ENCODE measurements around the gene ENKUR.
"Not testable (repeated sequence)": the region's sequence is repeated elsewhere in the genome, so short reads cannot be mapped to it uniquely, and the experiment has no call there.

Gene ENKUR

DNA sequence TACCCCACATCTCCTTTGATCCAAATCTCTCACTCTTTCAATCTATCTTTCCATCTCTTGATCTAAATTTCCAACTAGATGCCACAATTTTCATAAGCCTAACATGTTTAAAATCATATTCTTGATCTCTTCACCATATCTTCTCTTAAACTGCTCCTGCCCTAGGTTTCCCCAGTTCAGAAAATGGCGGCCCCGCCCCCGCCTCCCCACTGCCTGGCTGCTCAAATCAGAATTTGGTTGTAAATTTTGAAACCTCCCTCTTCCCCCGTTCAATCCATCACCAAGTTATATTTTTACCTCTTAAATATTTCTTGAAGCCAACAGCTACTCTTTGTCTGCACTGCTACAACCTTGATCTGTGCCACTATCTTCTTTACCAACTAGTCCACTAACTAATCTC lies 36.3 kb downstream of the ENKUR start:
- H3K27me3 ChIP-seq (ENCODE audit: insufficient read depth, low read length) = no peaks in the 10 kb centered on the region
- H2AFZ ChIP-seq (ENCODE audit: low read length, unreplicated experiment) = no peak overlapping the region
- H3K79me2 ChIP-seq (ENCODE audit: control insufficient read depth, insufficient read depth, low read length, unreplicated experiment) = no peaks in the 10 kb centered on the region
- H3K4me1 ChIP-seq (ENCODE audit: control insufficient read depth, insufficient read depth, low read length, unreplicated experiment) = peaks cover 4% of the 10 kb centered on the region
- no peaks in the 10 kb centered on the region for H3K36me3 ChIP-seq (ENCODE audit: insufficient read depth, low read length)
- H3K27ac ChIP-seq (ENCODE audit: low read depth, low read length) = no peak overlapping the region
- H3K4me3 ChIP-seq (ENCODE audit: low read depth, low read length) = no peak overlapping the region

GRCh38 chr10:24974976-24975375 lies 41.0 kb downstream of the ENKUR start:
- Histone ChIP-seq H3K4me3 (ENCODE audit: low read depth, low read length) (no peak overlapping the region), H3K36me3 (ENCODE audit: insufficient read depth, low read length) (no peaks in the 10 kb centered on the region), H3K79me2 (ENCODE audit: control insufficient read depth, insufficient read depth, low read length, unreplicated experiment) (no peaks in the 10 kb centered on the region), H2AFZ (ENCODE audit: low read length, unreplicated experiment) (peak overlapping the region; percentile 47), H3K27me3 (ENCODE audit: insufficient read depth, low read length) (no peaks in the 10 kb centered on the region), H3K4me1 (ENCODE audit: control insufficient read depth, insufficient read depth, low read length, unreplicated experiment) (peaks cover 6% of the 10 kb centered on the region), H3K27ac (ENCODE audit: low read depth, low read length) (peak overlapping the region; percentile 57)

DNA sequence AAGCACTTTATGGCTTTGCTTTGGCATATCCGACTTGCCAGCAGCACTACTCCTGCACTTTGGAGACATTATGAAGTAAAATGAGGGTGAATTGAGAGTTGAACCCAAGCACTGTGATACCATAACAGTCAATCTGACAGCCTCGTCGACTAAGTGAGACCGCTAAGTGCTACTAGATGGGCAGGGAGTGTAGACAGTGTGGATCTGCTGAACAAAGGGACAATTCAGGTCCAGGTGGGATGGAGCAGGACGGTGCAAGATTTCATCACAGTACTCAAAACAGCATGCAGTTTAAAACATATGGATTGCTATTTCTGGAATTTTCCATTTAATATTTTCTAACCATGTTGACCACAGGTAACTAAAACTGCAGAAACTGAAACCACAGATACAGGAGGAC lies 42.8 kb downstream of the ENKUR start:
- H3K27me3 ChIP-seq (ENCODE audit: insufficient read depth, low read length) = no peaks in the 10 kb centered on the region
- no peaks in the 10 kb centered on the region for H3K36me3 ChIP-seq (ENCODE audit: insufficient read depth, low read length)
- no peaks in the 10 kb centered on the region for H3K79me2 ChIP-seq (ENCODE audit: control insufficient read depth, insufficient read depth, low read length, unreplicated experiment)
- no peak overlapping the region for H3K27ac ChIP-seq (ENCODE audit: low read depth, low read length)
- peaks cover 6% of the 10 kb centered on the region for H3K4me1 ChIP-seq (ENCODE audit: control insufficient read depth, insufficient read depth, low read length, unreplicated experiment)
- H2AFZ ChIP-seq (ENCODE audit: low read length, unreplicated experiment) = no peak overlapping the region
- no peak overlapping the region for H3K4me3 ChIP-seq (ENCODE audit: low read depth, low read length)

GRCh38 chr10:24971374-24971773 lies 44.6 kb downstream of the ENKUR start:
- no peak overlapping the region for H2AFZ ChIP-seq (ENCODE audit: low read length, unreplicated experiment)
- no peak overlapping the region for H3K27ac ChIP-seq (ENCODE audit: low read depth, low read length)
- no peaks in the 10 kb centered on the region for H3K36me3 ChIP-seq (ENCODE audit: insufficient read depth, low read length)
- no peaks in the 10 kb centered on the region for H3K79me2 ChIP-seq (ENCODE audit: control insufficient read depth, insufficient read depth, low read length, unreplicated experiment)
- H3K4me3 ChIP-seq (ENCODE audit: low read depth, low read length) = no peak overlapping the region
- H3K27me3 ChIP-seq (ENCODE audit: insufficient read depth, low read length) = no peaks in the 10 kb centered on the region
- H3K4me1 ChIP-seq (ENCODE audit: control insufficient read depth, insufficient read depth, low read length, unreplicated experiment) = peaks cover 6% of the 10 kb centered on the region

DNA sequence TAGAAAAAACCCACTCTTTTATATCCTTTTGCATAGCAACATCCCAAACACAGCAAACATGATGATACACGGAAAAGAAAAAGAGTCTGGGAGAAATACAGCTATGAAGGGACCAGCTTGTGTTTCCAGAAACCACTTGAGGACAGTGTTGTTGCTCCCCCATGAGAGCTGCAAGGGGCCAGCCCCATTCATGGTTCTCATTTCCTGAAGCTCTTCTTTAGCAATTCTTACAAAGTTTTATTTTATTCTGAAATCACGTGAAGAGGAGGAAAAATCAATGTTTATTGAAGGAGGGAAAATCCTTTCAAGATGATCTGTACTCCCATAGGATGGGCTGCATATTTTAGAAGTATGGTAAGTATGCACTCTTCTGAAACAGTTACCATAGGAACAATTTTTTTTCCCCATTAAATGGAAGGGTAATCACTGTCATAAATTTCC lies 46.1 kb downstream of the ENKUR start:
- H3K4me3 ChIP-seq (ENCODE audit: low read depth, low read length) = no peak overlapping the region
- no peak overlapping the region for H2AFZ ChIP-seq (ENCODE audit: low read length, unreplicated experiment)
- no peaks in the 10 kb centered on the region for H3K79me2 ChIP-seq (ENCODE audit: control insufficient read depth, insufficient read depth, low read length, unreplicated experiment)
- H3K4me1 ChIP-seq (ENCODE audit: control insufficient read depth, insufficient read depth, low read length, unreplicated experiment) = peaks cover 6% of the 10 kb centered on the region
- H3K36me3 ChIP-seq (ENCODE audit: insufficient read depth, low read length) = no peaks in the 10 kb centered on the region
- no peak overlapping the region for H3K27ac ChIP-seq (ENCODE audit: low read depth, low read length)
- H3K27me3 ChIP-seq (ENCODE audit: insufficient read depth, low read length) = no peaks in the 10 kb centered on the region

- not testable (repeated sequence) for H3K27ac ChIP-seq (ENCODE audit: low read depth, low read length); H3K4me3 ChIP-seq (ENCODE audit: low read depth, low read length); H3K4me1 ChIP-seq (ENCODE audit: control insufficient read depth, insufficient read depth, low read length, unreplicated experiment); H3K36me3 ChIP-seq (ENCODE audit: insufficient read depth, low read length); H3K27me3 ChIP-seq (ENCODE audit: insufficient read depth, low read length); H2AFZ ChIP-seq (ENCODE audit: low read length, unreplicated experiment); H3K79me2 ChIP-seq (ENCODE audit: control insufficient read depth, insufficient read depth, low read length, unreplicated experiment)
Observed at GRCh38 chr10:24968951-24969350, 47.0 kb downstream of the ENKUR start.

- no peak overlapping the region for H3K4me3 ChIP-seq (ENCODE audit: low read depth, low read length)
- H3K27ac ChIP-seq (ENCODE audit: low read depth, low read length) = no peak overlapping the region
- no peaks in the 10 kb centered on the region for H3K79me2 ChIP-seq (ENCODE audit: control insufficient read depth, insufficient read depth, low read length, unreplicated experiment)
- H3K4me1 ChIP-seq (ENCODE audit: control insufficient read depth, insufficient read depth, low read length, unreplicated experiment) = no peaks in the 10 kb centered on the region
- no peaks in the 10 kb centered on the region for H3K36me3 ChIP-seq (ENCODE audit: insufficient read depth, low read length)
- no peaks in the 10 kb centered on the region for H3K27me3 ChIP-seq (ENCODE audit: insufficient read depth, low read length)
- H2AFZ ChIP-seq (ENCODE audit: low read length, unreplicated experiment) = no peak overlapping the region
Observed at GRCh38 chr10:24968349-24968748, 47.6 kb downstream of the ENKUR start.

GRCh38 chr10:24966962-24967481 lies 48.9 kb downstream of the ENKUR start:
- H3K36me3 ChIP-seq (ENCODE audit: insufficient read depth, low read length) = no peaks in the 10 kb centered on the region
- no peak overlapping the region for H3K27ac ChIP-seq (ENCODE audit: low read depth, low read length)
- no peaks in the 10 kb centered on the region for H3K27me3 ChIP-seq (ENCODE audit: insufficient read depth, low read length)
- H3K79me2 ChIP-seq (ENCODE audit: control insufficient read depth, insufficient read depth, low read length, unreplicated experiment) = no peaks in the 10 kb centered on the region
- no peak overlapping the region for H3K4me3 ChIP-seq (ENCODE audit: low read depth, low read length)
- H2AFZ ChIP-seq (ENCODE audit: low read length, unreplicated experiment) = no peak overlapping the region
- peaks cover 9% of the 10 kb centered on the region for H3K4me1 ChIP-seq (ENCODE audit: control insufficient read depth, insufficient read depth, low read length, unreplicated experiment)

- H2AFZ ChIP-seq (ENCODE audit: low read length, unreplicated experiment) = no peak overlapping the region
- H3K79me2 ChIP-seq (ENCODE audit: control insufficient read depth, insufficient read depth, low read length, unreplicated experiment) = no peaks in the 10 kb centered on the region
- H3K27me3 ChIP-seq (ENCODE audit: insufficient read depth, low read length) = no peaks in the 10 kb centered on the region
- no peaks in the 10 kb centered on the region for H3K36me3 ChIP-seq (ENCODE audit: insufficient read depth, low read length)
- H3K27ac ChIP-seq (ENCODE audit: low read depth, low read length) = no peak overlapping the region
- no peak overlapping the region for H3K4me3 ChIP-seq (ENCODE audit: low read depth, low read length)
- peaks cover 9% of the 10 kb centered on the region for H3K4me1 ChIP-seq (ENCODE audit: control insufficient read depth, insufficient read depth, low read length, unreplicated experiment)
Observed at GRCh38 chr10:24965051-24965450, 50.9 kb downstream of the ENKUR start.

DNA sequence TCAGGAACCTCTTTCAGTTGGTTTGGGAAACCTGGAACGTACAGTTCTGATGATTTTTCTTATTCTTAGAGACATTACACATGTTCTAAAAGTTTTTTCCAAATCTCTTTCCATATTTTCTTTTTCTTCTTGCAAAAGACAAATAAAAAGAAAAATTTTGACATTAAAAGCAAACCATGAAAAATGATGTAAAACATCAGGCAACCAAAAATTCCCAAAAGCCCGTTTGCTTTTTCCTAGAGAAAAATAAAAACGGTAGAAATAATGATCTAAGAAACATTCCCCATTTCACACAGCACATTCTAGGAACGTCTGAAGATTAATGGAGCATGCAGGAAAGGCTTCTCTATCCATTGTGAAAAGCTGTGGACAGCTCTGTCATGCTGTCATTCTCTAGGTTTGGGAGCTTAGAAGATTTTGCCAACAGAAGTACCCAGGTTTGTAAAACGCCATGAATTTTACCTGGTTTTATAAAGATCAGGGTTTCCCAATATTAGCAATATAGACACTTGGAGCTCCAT lies 52.4 kb downstream of the ENKUR start:
- H2AFZ ChIP-seq (ENCODE audit: low read length, unreplicated experiment) = no peak overlapping the region
- peaks cover 18% of the 10 kb centered on the region for H3K4me1 ChIP-seq (ENCODE audit: control insufficient read depth, insufficient read depth, low read length, unreplicated experiment)
- no peak overlapping the region for H3K27ac ChIP-seq (ENCODE audit: low read depth, low read length)

GRCh38 chr10:24962995-24963394 lies 53.0 kb downstream of the ENKUR start:
- Histone ChIP-seq H2AFZ (ENCODE audit: low read length, unreplicated experiment) (no peak overlapping the region), H3K27me3 (ENCODE audit: insufficient read depth, low read length) (no peaks in the 10 kb centered on the region), H3K4me3 (ENCODE audit: low read depth, low read length) (no peak overlapping the region), H3K36me3 (ENCODE audit: insufficient read depth, low read length) (no peaks in the 10 kb centered on the region), H3K79me2 (ENCODE audit: control insufficient read depth, insufficient read depth, low read length, unreplicated experiment) (no peaks in the 10 kb centered on the region), H3K27ac (ENCODE audit: low read depth, low read length) (no peak overlapping the region), H3K4me1 (ENCODE audit: control insufficient read depth, insufficient read depth, low read length, unreplicated experiment) (peaks cover 23% of the 10 kb centered on the region)

More for the DNA sequence above, 52.4 kb downstream of the ENKUR start:
- Histone ChIP-seq H3K27me3 (ENCODE audit: insufficient read depth, low read length) (no peaks in the 10 kb centered on the region), H3K4me3 (ENCODE audit: low read depth, low read length) (no peak overlapping the region), H3K79me2 (ENCODE audit: control insufficient read depth, insufficient read depth, low read length, unreplicated experiment) (no peaks in the 10 kb centered on the region), H3K36me3 (ENCODE audit: insufficient read depth, low read length) (no peaks in the 10 kb centered on the region)
